NCI-H510A (cell line): Measurements from ENCODE around the gene NFIA.

Source experiments
- DNase-seq: peaks from one replicate; lab custom pipeline; 2025; lab: John Stamatoyannopoulos, UW

The NFIA gene

DNA sequence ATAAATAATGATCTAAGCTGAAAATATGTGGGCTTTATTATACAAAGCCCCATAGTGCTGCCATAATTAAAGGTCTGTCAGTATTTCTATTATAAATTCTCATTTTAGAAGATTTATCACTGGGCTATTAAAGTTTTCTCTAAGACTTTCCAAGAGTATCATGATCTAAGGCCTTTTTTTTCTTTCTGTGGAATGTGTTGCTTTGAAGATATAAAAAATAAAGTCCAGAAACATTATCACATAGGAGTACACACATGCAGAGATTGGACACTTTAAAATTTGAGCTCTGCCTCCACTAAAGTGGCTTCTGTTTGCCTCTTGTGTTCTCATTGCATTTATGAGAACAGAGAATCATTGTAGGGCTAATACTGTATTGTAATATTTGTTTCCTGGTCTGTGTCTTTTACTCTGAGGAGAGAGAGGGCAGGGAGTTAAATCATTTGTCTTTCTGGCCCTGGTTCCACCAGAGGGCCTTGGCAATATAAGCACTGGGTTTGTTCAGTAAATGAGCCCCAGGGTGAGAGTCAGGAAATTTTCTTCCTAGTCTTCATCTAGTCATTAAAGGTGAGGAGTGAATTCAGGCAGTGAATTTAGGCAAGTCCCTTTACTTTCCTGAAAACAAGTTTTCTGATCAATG lies 70.2 kb downstream of the NFIA start:
- no peak for DNase-seq

- no peak for DNase-seq
Measured at GRCh38 chr1:61156576-61157467, 74.5 kb downstream of the NFIA start.

GRCh38 chr1:61157468-61157987 lies 75.2 kb downstream of the NFIA start:
- DNase-seq: no peak

DNA sequence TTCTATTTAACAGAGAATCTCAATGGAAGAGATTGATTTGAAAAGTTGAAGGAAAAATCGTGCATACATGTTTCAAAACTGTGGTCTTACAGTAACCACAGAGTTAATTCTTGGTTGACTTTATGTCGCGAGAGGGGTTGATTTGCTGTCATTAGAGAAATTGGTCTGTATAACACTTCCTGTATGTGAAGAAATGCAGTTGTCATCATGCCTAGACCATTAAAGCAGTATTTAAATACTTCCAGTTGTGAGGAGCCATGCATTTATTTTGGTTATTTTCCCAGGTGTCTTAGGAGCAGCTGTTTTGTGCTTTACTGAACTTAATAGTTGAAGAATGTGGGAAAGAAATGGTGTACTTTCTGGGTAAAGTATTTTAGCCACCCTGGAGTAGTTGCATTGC lies 76.2 kb downstream of the NFIA start:
- DNase-seq: no peak

DNA sequence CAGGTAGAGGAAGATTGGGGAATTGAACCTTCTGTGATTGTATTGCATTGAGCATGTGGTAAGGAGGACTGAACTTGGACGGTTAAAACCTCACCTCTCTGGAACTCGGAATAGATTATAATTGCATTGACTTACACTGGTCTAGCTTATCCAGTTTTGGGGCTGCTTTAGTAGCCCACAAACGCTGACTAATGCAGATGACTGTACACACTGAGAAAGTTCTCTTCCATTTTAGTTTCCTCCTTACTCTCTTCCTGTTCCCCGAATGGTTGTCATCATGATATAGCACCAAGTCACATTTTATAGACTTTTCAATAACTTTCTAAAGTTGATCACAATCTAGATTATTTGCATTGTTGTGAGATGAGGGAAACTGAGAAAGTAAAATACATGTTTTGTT lies 78.2 kb downstream of the NFIA start:
- DNase-seq: no peak

GRCh38 chr1:61162520-61163258 lies 80.3 kb downstream of the NFIA start:
- DNase-seq: no peak

DNA sequence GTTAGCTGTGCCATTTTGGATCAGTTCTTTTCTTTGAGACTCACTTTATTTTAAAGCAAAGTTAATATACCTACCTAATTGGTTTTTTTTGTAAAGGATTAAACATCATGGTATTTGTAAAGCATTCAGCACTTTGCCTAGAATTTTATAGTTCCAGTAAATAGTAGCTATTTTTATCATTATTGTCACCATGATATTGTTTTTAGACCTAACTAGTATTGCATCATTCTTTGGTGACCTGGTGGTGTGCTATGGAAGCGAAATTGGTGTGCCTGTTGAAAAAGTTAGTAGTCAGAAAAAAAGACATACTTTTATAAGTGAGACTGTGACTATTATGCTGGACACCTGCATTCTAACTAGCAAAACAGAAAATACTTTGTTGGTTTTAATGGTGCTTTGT lies 81.0 kb downstream of the NFIA start:
- DNase-seq: no peak

- DNase-seq: no peak
Measured at GRCh38 chr1:61165402-61165801, 83.0 kb downstream of the NFIA start.

- DNase-seq: no peak
Measured at GRCh38 chr1:61167309-61167708, 84.9 kb downstream of the NFIA start.

GRCh38 chr1:61169045-61169444 lies 86.7 kb downstream of the NFIA start:
- DNase-seq: no peak

GRCh38 chr1:61169634-61170033 lies 87.3 kb downstream of the NFIA start:
- DNase-seq: no peak

DNA sequence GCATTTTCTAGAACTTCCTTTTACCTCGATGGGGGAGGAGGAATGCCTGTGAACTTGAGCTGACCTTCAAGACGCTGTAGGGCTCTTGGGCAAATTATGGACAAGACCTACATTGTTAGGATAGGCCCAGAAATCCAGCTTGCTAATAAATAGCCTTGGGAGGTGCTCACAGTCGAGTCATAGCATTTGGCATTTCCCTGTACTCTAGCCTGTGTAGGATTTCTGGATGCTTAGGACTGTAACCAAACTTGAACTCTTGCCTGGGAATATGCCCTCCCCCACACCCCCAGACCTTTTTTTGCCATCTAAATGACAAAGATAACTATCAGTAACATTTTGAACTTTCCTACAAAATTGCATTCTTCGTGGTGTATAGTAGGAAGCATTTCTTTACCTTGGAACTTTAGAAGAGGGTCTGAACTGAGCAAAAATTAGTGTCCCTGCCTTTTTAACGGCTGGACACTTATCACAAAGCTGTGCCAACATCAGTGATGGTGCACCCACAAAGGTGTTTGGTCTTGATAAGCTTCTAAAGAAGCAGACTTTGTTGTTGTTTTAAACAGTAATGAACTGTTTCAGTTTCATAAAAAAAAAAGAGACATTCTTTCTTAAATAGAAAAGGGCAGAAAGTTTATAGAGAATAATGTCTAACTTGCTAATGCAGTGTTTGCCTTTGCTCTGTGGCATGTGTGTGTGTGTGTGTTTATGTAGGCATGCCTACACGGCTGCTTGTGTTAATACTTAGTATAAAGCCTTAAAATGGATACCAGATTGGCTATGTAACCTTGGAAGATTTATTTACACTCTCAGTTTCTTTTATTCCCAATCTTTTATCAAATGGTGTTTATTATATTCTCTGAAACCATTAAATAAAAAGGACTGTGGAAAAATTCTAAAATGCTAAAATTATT lies 88.2 kb downstream of the NFIA start:
- DNase-seq: no peak

GRCh38 chr1:61171346-61171745 lies 89.0 kb downstream of the NFIA start:
- DNase-seq: no peak

GRCh38 chr1:61171974-61172373 lies 89.6 kb downstream of the NFIA start:
- DNase-seq: no peak

DNA sequence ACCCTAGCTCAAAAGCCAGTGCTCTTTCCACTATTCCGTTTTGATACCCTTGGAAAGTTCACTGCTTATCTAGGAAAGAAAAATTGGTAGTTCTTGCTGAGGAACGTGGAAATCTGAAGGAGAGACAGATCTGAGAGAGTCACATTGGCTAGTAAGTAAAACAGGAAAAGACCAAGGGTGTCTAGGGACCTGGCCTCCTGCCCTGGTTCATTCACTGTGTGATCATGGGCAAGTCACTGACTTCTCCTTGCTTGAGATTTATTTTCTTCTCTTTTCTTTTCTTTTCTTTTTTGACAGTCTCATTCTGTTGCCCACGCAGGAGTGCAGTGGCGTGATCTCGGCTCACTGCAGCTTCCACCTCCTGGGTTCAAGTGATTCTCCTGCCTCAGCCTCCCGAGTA lies 90.8 kb downstream of the NFIA start:
- DNase-seq: no peak

GRCh38 chr1:61174060-61174795 lies 91.9 kb downstream of the NFIA start:
- no peak for DNase-seq

DNA sequence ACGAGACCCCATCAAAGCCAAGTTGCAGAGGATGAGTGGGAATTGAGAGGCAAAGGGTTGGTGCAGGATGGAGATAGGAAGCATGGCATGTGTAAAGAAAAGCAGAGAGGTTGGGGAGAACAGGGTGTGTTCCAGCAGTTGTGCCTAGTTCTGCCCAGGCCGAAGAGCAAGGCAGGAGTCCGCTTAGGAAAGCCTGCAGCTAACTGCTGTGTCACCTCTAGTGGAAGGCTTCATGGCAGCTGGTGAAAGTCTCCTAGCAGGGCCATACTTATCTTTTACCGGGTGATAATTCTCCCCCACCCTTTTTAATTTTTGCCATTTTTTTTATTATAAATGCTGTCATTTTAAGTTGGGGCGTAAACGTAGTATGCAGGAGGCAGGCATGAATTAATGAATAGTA lies 93.6 kb downstream of the NFIA start:
- no peak for DNase-seq

- DNase-seq: no peak
Measured at GRCh38 chr1:61181067-61182038, 99.0 kb downstream of the NFIA start.

DNA sequence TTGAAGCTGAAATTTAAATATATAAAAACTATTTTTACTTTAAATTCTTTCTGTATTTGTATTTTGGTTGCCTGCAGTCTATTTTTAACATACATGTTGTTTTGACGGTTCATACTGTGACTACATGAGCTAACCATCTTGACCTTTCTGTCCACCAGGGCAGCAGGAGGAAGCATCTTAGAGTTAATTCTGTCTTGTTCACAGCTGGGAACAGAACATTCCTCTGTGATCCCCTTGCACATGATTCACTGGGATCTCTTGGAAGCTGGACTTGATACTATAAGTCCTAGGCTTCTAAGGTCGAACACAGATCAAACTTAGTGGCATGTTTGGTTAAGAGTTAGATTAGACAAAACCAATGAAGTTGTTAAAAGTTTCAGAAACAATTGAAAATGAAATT lies 99.7 kb downstream of the NFIA start:
- DNase-seq: no peak

- DNase-seq: no peak
Measured at GRCh38 chr1:61182480-61182879, 100.1 kb downstream of the NFIA start.
